Measurements from ENCODE around the gene PHETA2. TPM values are rescaled to one million over a fixed set of nuclear protein-coding genes. Genes with fewer than 3 reads are reported as not detected.

The PHETA2 gene, protein sequence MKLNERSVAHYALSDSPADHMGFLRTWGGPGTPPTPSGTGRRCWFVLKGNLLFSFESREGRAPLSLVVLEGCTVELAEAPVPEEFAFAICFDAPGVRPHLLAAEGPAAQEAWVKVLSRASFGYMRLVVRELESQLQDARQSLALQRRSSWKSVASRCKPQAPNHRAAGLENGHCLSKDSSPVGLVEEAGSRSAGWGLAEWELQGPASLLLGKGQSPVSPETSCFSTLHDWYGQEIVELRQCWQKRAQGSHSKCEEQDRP
- total RNA-seq (2022), result 1.3 and 1.5 TPM in 2 replicates
- Bru-seq, nascent RNA, result percentile 31 among the genes with signal in this experiment
- BruChase-seq, experiment 1, labeled RNA remaining after a 6-hour chase, result percentile 20 among the genes with signal in this experiment
- percentile 28 among the genes with signal in this experiment for BruChase-seq, experiment 2, labeled RNA remaining after a 2-hour chase
- long read RNA-seq, partial matches to known transcripts, result 0 of 3 reads
- long read RNA-seq, other reads (novel, unspliced or antisense), result 2 of 3 reads

DNA sequence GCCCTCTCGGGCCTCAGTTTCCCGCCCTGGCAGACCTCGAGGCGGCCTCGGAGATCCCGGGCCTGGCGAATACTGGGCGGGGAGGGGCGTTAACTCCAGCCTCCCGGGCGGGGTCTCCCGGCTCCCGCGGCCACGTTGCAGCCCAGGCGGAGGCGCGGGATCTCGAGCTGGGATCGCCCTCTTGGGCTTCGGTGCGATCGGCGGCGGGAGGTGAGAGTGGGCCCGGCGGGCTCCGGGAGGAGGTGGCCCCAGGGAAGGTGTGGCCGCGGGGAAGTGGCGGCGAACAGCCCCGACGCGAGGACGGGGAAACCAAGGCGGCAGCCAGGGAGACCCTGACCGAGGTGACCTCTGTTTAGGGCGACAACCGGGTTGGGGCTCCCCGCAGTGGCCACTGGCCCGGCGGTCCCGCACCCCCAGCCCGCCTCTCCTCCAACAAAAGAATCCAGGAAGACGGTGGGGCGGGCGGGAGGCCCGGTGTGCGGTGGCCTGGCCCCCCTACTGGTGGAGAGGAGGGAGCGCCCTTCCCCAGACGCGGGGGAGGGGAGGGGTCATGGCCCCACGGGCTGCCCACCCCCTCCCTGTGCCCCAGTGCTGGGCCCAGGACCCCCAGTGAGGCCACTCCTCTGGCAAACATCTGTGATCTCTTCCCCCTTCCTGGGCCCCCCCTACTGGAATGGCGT lies at the start of gene PHETA2:
Gene PHETA2, plus strand, starts transcription at position 117 of the 680 bp plus-strand sequence. CDS start 3,046 bp downstream, outside the sequence.
- DNase-seq, result peak; percentile 34
- BruUV-seq (replicated peaks), result no TSS peak
- intact Hi-C loops (cut with micrococcal nuclease; ENCODE audit: unreplicated experiment), result loop anchor here (5.0 kb wide), 2 partner anchors 107 to 127 kb away; partner anchors contain the start of genes CENPM and SEPTIN3
- Mint-ChIP-seq H3K27ac (ENCODE audit: unreplicated experiment) (peak within 1 kb of the TSS; percentile 1), H3K9me3 (ENCODE audit: low read depth, unreplicated experiment) (no peaks in the 10 kb centered on the region), H3K36me3 (ENCODE audit: insufficient read depth, unreplicated experiment) (peaks cover 21% of the 10 kb centered on the region), H3K27me3 (ENCODE audit: unreplicated experiment) (no peaks in the 10 kb centered on the region), H3K4me1 (ENCODE audit: low read depth, unreplicated experiment) (no peaks in the 10 kb centered on the region), H3K4me3 (ENCODE audit: low read depth, unreplicated experiment) (peak within 1 kb of the TSS; percentile 47)
- CTCF ChIA-PET, result no interaction called here
- TF ChIP-seq, protein P1, sequence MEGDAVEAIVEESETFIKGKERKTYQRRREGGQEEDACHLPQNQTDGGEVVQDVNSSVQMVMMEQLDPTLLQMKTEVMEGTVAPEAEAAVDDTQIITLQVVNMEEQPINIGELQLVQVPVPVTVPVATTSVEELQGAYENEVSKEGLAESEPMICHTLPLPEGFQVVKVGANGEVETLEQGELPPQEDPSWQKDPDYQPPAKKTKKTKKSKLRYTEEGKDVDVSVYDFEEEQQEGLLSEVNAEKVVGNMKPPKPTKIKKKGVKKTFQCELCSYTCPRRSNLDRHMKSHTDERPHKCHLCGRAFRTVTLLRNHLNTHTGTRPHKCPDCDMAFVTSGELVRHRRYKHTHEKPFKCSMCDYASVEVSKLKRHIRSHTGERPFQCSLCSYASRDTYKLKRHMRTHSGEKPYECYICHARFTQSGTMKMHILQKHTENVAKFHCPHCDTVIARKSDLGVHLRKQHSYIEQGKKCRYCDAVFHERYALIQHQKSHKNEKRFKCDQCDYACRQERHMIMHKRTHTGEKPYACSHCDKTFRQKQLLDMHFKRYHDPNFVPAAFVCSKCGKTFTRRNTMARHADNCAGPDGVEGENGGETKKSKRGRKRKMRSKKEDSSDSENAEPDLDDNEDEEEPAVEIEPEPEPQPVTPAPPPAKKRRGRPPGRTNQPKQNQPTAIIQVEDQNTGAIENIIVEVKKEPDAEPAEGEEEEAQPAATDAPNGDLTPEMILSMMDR (IDR thresholded peaks at IDR 0.05; ENCODE audit: unreplicated experiment), result peak; percentile 46

DNA sequence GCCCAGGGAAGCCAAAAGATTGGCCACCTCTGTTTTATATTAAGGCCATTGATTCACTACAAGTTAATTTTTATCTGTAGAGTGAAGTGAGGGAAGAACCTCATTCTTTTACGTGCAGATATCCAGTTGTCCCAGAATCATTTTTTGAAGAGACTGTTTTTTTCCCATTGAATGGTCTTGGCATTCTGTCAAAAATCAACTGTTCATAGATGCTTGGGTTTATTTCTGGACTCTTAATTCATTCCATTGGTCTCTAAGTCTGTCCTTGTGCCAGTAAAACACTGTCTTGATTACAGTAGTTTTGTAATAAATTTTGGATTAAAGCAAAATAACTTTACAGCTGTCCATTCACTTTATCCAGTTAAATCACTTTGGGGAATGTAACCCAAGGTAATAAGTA lies 48.6 kb upstream of the PHETA2 start:
- Mint-ChIP-seq H3K27ac (ENCODE audit: unreplicated experiment) (no peak overlapping the region), H3K9me3 (ENCODE audit: low read depth, unreplicated experiment) (no peaks in the 10 kb centered on the region), H3K4me1 (ENCODE audit: low read depth, unreplicated experiment) (peaks cover 8% of the 10 kb centered on the region), H3K4me3 (ENCODE audit: low read depth, unreplicated experiment) (no peak overlapping the region), H3K27me3 (ENCODE audit: unreplicated experiment) (no peaks in the 10 kb centered on the region), H3K36me3 (ENCODE audit: insufficient read depth, unreplicated experiment) (no peaks in the 10 kb centered on the region)
- intact Hi-C loops (cut with micrococcal nuclease; ENCODE audit: unreplicated experiment), result no loop called here
- CTCF ChIA-PET, result no interaction called here
- TF ChIP-seq, protein P1 (IDR thresholded peaks at IDR 0.05; ENCODE audit: unreplicated experiment), result no peak
- no TSS peak for BruUV-seq (replicated peaks)
- no peak for DNase-seq

DNA sequence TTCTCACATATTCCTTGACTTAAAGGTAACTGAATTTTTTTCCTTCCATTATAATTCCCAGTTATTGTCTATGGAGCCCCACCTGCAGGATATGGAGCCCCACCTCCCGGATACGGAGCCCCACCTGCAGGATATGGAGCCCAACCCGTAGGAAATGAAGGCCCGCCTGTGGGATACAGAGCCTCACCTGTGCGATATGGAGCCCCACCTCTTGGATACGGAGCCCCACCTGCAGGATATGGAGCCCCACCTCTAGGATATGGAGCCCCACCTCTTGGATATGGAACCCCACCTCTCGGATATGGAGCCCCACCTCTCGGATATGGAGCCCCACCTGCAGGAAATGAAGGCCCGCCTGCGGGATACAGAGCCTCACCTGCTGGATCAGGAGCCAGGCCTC lies 47.3 kb upstream of the PHETA2 start:
- H3K9me3 Mint-ChIP-seq (ENCODE audit: low read depth, unreplicated experiment), result no peaks in the 10 kb centered on the region
- H3K27ac Mint-ChIP-seq (ENCODE audit: unreplicated experiment), result no peak overlapping the region
- intact Hi-C loops (cut with micrococcal nuclease; ENCODE audit: unreplicated experiment), result no loop called here
- BruUV-seq (replicated peaks), result no TSS peak
- peaks cover 8% of the 10 kb centered on the region for H3K4me1 Mint-ChIP-seq (ENCODE audit: low read depth, unreplicated experiment)
- no peaks in the 10 kb centered on the region for H3K27me3 Mint-ChIP-seq (ENCODE audit: unreplicated experiment)
- TF ChIP-seq, protein P1 (IDR thresholded peaks at IDR 0.05; ENCODE audit: unreplicated experiment), result no peak
- no peak overlapping the region for H3K4me3 Mint-ChIP-seq (ENCODE audit: low read depth, unreplicated experiment)
- DNase-seq, result no peak
- no peaks in the 10 kb centered on the region for H3K36me3 Mint-ChIP-seq (ENCODE audit: insufficient read depth, unreplicated experiment)
- CTCF ChIA-PET, result no interaction called here

DNA sequence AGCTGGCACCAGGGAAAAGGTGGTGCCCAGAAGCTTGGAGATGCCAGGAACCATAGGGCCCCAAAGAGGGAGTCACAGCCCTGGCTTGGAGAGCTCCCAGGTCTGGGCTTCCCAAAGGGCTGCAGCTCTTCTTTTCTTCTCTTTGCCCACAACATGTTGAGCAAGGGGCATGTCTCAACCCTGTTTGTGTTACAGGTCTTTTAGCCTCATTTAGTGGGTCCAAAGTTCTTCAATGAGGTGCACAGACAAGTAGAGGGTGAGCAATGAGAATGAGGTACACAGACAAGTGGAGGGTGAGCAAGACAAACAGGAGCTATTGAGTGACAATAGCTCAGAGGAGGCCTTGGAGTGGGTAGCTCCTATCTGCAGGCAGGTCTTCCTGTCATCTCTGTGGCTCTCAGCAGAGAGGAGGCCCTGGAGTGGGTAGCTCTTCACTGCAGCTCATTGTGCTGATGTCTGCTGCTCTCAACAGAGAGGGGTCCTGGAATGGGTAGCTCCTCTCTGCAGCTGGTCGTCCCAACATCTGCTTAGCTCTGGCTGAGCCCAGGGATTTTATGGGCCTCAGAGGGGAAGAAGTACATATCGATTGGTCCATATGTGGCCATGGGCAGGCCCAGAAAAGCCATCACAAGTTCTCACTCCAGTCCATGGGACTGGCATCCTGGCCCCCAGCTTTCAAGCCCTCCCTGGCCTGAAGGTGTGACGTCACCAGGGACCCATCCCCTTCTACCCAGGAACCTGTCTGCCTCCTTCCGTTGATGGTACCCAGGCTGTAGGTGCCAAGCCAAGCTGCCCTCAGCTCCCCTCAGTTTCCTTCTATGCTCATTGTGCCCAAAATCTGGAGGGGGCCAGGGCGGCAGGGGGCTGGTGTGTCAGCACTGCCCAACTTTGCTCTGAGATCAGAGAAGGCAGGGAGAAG lies 40.5 kb upstream of the PHETA2 start:
- TF ChIP-seq, protein P1 (IDR thresholded peaks at IDR 0.05; ENCODE audit: unreplicated experiment), result no peak
- DNase-seq, result no peak
- BruUV-seq (replicated peaks), result no TSS peak
- Mint-ChIP-seq H3K4me3 (ENCODE audit: low read depth, unreplicated experiment) (no peak overlapping the region), H3K27me3 (ENCODE audit: unreplicated experiment) (no peaks in the 10 kb centered on the region), H3K36me3 (ENCODE audit: insufficient read depth, unreplicated experiment) (no peaks in the 10 kb centered on the region), H3K27ac (ENCODE audit: unreplicated experiment) (no peak overlapping the region), H3K9me3 (ENCODE audit: low read depth, unreplicated experiment) (peaks cover 3% of the 10 kb centered on the region), H3K4me1 (ENCODE audit: low read depth, unreplicated experiment) (no peaks in the 10 kb centered on the region)
- intact Hi-C loops (cut with micrococcal nuclease; ENCODE audit: unreplicated experiment), result no loop called here
- CTCF ChIA-PET, result interaction anchor here (0.6 kb wide), 1 partner anchor 437 kb away, joined by 6 read pairs; no protein-coding TSS in a partner anchor

Data from Calu3 (cell line).